HFF-Myc (cell line): ENCODE data around the gene THSD7A.

Source experiments
- DNase-seq: peaks from one replicate; pipeline ENCODE4 v3.0.0-alpha.2; 2011; ENCODE audit warnings: low read depth; ENCODE audit errors: extremely low read depth
- H3K4me3 ChIP-seq: replicated peaks from 2 replicates; pipeline ENCODE4 v1.5.1; 2011; ENCODE audit warnings: low read depth, mild to moderate bottlenecking, control low read depth, low read length
- CTCF ChIP-seq: IDR thresholded peaks from 2 replicates; pipeline ENCODE4 v1.5.1; 2012; ENCODE audit warnings: mild to moderate bottlenecking, low read depth, low read length, control low read depth; ENCODE audit errors: missing control alignments

The THSD7A gene

GRCh38 chr7:11754933-11755332 is 77.1 kb downstream of the THSD7A start:
- no peak overlapping the region for H3K4me3 ChIP-seq
- no peak for DNase-seq
- TF ChIP-seq CTCF: no peak

GRCh38 chr7:11754123-11754522 is 77.9 kb downstream of the THSD7A start:
- TF ChIP-seq CTCF: no peak
- no peak for DNase-seq
- H3K4me3 ChIP-seq: no peak overlapping the region

- TF ChIP-seq CTCF: no peak
- no peak for DNase-seq
- H3K4me3 ChIP-seq: no peak overlapping the region
These were observed 78.6 kb downstream of the THSD7A start for GRCh38 chr7:11753433-11753832.

GRCh38 chr7:11751807-11752389 is 80.1 kb downstream of the THSD7A start:
- DNase-seq: no peak
- H3K4me3 ChIP-seq: no peak overlapping the region
- TF ChIP-seq CTCF: no peak

GRCh38 chr7:11751315-11751714 is 80.7 kb downstream of the THSD7A start:
- no peak for DNase-seq
- TF ChIP-seq CTCF: no peak
- no peak overlapping the region for H3K4me3 ChIP-seq

- TF ChIP-seq CTCF: no peak
- no peak for DNase-seq
- no peak overlapping the region for H3K4me3 ChIP-seq
These were observed 81.8 kb downstream of the THSD7A start for GRCh38 chr7:11750191-11750590.

- no peak for TF ChIP-seq CTCF
- no peak for DNase-seq
- H3K4me3 ChIP-seq: no peak overlapping the region
These were observed 82.4 kb downstream of the THSD7A start for GRCh38 chr7:11749629-11750028.
